ENCODE data around the gene NELL1. TPM values are rescaled to one million over a fixed set of nuclear protein-coding genes. Genes with fewer than 3 reads are reported as not detected.

The NELL1 gene
- total RNA-seq, 2 donors from 2014 or later: not detected

GRCh38 chr11:21564833-21565682, 895.7 kb downstream of the NELL1 start:
- WGBS, 2 donors: 38 to 41% methylated on average over 4 of the region's 4 CpGs
- no peak for TF ChIP-seq CTCF (IDR thresholded peaks at IDR 0.05)
- no peak for TF ChIP-seq POLR2A (IDR thresholded peaks at IDR 0.05)
- Histone ChIP-seq H3K4me3 (no peak overlapping the region), H3K36me3 (replicated peaks in 1 of 2; ENCODE audit: insufficient read depth in 1 of 2, low read depth in 2 of 2) (no peaks in the 10 kb centered on the region), H3K27ac (no peak overlapping the region), H3K4me1 (no peaks in the 10 kb centered on the region), H3K27me3 (no peaks in the 10 kb centered on the region), H3K9me3 (no peaks in the 10 kb centered on the region)
- DNase-seq (no peak), ATAC-seq (no peak)
- intact Hi-C loops (cut with DNase I): no loop called here

GRCh38 chr11:21566521-21567117, 897.2 kb downstream of the NELL1 start:
- Histone ChIP-seq H3K4me1 (no peaks in the 10 kb centered on the region), H3K36me3 (replicated peaks in 1 of 2; ENCODE audit: insufficient read depth in 1 of 2, low read depth in 2 of 2) (no peaks in the 10 kb centered on the region), H3K27ac (no peak overlapping the region), H3K9me3 (no peaks in the 10 kb centered on the region), H3K4me3 (no peak overlapping the region), H3K27me3 (no peaks in the 10 kb centered on the region)
- TF ChIP-seq CTCF (IDR thresholded peaks at IDR 0.05) (no peak), POLR2A (IDR thresholded peaks at IDR 0.05) (no peak)
- ATAC-seq (no peak), DNase-seq (no peak)
- WGBS, 2 donors: 36 to 54% methylated on average over 2 of the region's 2 CpGs
- intact Hi-C loops (cut with DNase I): no loop called here

- no peaks in the 10 kb centered on the region for H3K36me3 ChIP-seq (replicated peaks in 1 of 2; ENCODE audit: insufficient read depth in 1 of 2, low read depth in 2 of 2)
- no peak overlapping the region for H3K4me3 ChIP-seq
- no peak for ATAC-seq
- no peaks in the 10 kb centered on the region for H3K27me3 ChIP-seq
- no peaks in the 10 kb centered on the region for H3K9me3 ChIP-seq
- intact Hi-C loops (cut with DNase I): no loop called here
- TF ChIP-seq CTCF (IDR thresholded peaks at IDR 0.05): no peak
- TF ChIP-seq POLR2A (IDR thresholded peaks at IDR 0.05): no peak
- 41 to 61% methylated on average over 3 of the region's 3 CpGs for WGBS, 2 donors
- H3K27ac ChIP-seq: no peak overlapping the region
- no peak for DNase-seq
- no peaks in the 10 kb centered on the region for H3K4me1 ChIP-seq
Observed at GRCh38 chr11:21567645-21568290, 898.4 kb downstream of the NELL1 start.

GRCh38 chr11:21572210-21572609, 902.8 kb downstream of the NELL1 start:
- Histone ChIP-seq H3K4me1 (no peaks in the 10 kb centered on the region), H3K9me3 (no peaks in the 10 kb centered on the region), H3K36me3 (replicated peaks in 1 of 2; ENCODE audit: insufficient read depth in 1 of 2, low read depth in 2 of 2) (no peaks in the 10 kb centered on the region), H3K4me3 (no peak overlapping the region), H3K27ac (no peak overlapping the region), H3K27me3 (no peaks in the 10 kb centered on the region)
- ATAC-seq: no peak
- intact Hi-C loops (cut with DNase I): no loop called here
- DNase-seq: no peak
- WGBS, 2 donors: 52 to 67% methylated on average over 1 of the region's 1 CpG
- TF ChIP-seq CTCF (IDR thresholded peaks at IDR 0.05): no peak
- no peak for TF ChIP-seq POLR2A (IDR thresholded peaks at IDR 0.05)

Measured in body of pancreas (tissue), 4 donors.